CD4-positive, alpha-beta T cell treated with Interleukin-10 for 1 hour (primary cell): ENCODE data around the gene SMAP2.

ENCODE experiments used
- DNase-seq: peaks from one replicate; pipeline ENCODE4 v3.0.0-alpha.2; 2020

SMAP2 gene

DNA sequence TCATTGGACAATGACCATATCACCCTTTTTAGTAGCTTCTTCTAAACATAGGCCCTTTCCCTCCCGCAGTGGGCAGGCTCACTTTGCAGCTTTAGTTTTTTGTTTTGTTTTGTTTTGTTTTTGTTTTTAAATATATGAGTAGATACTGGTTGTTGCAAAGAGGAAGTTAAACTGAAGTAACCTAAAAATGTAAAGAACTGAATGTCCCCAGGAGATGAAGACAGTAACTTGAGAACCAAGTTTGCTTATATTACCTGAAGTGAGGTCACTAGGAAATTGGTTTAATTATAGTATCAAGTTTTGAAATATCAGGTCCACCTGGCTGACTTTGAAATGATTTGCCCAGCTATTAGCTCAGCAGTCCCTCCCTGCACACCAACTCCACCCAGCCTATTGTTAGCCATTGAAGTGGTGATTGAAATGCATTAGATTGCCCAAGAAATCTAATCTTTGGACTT lies 18.2 kb downstream of the SMAP2 start:
- no peak for DNase-seq

DNA sequence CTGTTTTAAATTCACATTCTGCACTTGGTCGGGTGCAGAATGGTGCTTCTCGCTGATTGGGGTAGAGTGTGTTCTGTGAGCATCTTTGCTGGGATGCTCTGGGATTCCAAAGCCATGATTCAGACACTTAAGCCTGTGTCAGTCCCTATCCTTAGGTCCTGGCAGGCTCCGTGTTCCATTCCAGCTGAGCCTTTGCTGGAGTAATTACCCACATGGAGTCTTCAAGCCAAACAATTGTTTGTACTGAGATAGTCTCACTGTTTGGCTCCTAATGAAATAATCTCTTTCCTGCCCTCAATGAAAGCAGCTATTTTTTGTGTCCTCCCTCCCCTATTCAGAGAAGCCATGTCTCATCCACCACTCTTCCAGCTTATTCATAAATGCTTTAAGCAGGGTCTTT lies 18.7 kb downstream of the SMAP2 start:
- no peak for DNase-seq

DNA sequence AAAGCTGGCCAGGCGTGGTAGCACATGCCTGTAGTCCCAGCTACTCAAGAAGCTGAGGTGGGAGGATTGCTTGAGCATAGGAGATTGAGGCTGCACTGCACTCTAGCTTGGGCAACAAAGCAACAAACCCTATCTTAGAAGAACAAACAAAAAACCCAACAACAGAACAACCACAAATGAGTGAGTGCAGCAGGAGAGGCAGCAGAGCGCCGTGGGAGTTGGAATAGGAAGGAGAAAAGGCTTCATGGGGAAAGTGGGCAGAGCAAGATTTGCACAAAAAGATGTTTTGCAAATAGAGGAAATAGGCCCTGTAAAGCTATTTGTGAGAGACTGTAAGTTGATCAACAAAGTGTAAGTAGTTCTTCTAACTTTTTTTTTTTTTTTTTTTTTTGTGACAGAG lies 19.6 kb downstream of the SMAP2 start:
- DNase-seq: no peak

DNA sequence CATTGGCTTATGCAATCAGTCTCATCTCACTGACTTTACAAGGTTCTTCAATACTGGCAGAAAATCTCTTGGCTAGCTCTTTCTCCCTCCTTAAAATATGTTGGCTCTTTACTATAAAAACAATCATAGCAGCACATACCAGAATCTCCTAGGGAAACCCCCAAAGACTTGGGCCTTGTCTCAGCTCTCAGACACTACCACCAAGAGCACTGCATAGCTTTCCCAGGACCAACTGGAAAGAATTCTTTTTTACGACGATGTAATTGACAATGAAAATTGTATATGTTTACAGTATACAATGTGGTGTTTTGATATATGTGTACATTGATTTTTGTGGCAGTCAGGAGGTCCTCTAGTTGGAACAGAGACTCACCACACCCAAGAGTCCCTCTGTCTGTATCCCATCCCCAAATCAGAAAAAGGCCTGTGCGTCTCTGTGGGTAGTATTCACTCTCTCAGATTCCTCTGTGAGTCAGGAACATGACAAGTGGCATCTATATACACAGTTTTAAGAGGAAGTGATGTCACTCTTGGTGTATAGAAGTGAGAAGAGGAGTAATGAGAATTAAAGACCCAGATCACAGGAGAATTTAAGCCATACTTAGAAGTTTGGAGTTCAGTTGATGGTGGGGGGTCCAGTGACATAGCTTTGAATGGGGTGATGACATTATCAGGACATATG lies 21.1 kb downstream of the SMAP2 start:
- DNase-seq: peak; percentile 75

DNA sequence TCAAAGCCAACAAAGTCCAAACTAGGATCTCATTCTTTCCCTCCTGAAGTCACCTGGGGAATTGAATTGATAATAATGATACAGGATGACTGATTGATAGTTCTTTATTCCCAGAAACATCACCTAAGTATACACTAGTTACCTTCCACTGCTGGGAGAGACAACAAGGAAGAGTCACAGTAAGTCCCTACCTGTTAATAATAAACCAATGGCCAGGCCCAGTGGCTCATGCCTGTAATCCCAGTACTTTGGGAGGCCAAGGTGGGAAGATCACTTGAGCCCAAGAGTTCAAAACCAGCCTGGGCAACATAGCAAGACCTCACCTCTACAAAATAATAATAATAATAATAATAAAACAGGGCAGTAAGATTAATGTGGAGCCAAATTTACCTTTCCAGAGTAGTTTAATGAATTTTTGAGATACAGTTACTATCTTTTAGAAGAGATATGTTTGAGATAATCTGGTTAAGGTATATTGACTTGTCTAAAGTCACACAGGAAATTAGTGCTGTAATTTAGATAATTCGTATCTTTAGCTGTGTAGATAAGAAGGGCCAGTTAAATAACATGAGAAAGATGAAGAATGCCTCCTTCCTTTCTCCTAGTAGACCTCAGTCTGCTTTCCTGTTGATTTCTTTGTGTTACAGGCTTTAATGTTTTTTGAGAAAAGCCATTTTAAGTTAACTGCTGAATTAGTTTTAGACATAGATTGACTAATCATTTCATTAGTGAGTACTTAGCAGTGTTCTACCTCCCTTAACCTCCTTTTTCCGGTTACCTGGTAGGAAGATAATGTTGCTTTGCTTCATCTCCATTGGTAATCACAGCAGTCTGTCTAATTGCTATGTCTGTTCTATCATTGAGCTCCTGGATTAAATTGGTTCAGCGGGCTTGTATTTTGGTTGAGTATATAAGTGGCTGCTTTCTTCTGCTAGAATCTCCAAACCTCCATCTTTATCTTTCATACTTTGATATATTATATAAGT lies 22.0 kb downstream of the SMAP2 start:
- no peak for DNase-seq

DNA sequence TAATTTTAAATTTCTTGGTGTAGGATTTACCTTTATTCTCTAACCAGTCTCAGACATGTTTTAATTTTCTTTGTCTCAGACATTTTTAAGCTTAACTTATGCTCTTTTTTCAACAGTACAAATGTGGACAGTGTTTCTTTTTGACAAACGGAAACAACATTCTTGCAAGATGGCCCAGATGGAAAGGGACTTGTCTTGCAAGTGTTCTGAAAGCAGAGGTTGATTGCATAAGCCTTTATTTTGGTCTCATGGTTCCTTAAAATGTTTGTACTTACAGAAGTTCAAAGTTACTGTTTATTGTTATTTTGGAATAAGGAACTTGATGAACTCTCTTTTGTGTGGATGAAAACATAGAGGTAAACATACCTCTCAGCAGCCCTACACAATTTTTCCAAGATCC lies 22.9 kb downstream of the SMAP2 start:
- DNase-seq: no peak

DNA sequence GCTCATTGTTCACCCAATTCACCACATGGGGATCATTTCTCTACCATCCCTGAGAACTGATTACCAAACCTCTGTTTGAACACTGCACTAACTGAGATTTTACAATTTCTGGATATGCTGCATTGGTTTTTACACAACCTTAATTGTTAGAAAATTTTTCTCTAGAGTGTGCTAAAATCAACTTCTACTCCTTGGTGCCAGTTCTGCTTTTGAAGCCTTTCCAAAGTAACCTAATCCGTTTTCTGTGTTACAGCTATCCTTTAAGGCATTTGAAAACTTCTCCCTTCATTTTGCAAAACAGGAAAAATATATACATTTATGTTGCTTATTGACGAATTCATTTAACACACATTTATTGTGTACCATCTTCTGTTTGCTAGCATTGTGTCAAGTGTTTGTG lies 23.7 kb downstream of the SMAP2 start:
- no peak for DNase-seq

DNA sequence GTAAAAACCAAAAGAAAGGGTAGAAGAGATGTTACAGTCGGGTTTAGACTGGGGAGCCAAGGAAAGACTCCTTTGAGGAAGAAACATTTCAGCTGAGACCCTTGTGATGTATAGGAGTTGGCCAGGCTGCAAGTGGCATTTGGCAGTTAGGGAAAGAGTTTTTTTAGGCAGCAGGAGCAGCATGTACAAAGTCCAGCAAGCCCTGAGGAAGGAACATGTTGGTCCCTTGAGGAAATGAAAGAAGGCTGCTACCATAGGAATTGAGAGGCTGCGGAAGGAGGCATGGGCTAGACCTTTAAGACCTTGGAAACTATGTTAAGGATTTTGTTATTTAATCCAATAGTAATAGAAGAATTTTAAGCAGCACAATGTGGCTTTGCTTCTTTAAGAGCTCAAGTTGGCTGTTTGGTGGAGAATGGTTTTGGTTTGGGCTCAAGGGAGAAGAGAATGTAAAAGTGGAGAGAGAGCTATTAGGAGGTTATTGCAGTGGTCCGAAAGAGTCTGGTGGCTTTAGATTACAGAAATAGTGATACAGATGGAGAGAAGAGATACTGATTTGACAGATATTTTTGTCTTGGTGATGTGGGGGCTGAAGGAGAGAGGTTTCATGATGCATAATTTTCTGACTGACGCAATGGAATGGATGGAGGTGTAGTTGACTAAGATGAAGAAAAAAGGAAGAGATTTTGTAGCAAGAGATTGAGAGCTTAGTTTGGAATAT lies 26.6 kb downstream of the SMAP2 start:
- DNase-seq: no peak

DNA sequence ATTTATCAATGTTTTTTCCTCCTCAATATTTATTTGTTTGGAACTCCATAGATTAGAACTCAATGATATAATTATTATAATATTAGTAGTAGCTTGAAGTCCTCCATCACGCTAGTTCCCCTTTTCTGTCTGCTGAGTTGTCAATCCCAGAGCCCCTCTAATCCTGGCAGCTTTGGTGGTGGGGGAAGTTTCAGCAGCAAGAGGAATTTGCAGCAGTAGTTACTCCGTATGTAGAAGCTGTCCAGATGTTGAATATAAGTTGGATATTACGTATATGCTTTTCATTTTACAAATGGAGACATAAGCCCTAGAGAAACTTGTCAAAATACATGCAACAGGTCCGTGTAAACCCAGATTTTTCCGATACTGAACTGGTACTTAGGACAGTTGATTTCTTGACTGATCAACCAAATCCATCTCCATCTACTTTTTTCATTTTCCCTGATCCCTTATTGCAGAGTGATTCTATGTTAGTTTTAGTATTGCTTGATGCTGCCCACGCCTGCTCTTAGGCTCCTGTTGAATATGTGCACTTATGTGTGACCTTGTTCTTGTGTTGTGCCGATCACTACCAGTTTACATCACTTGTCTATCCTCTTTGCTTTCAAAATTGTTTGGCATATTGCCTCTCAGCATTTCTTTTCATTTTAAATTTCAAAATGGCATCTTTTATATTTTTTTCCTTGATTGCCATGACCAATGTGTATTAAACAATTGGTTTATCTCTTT lies 28.1 kb downstream of the SMAP2 start:
- no peak for DNase-seq

DNA sequence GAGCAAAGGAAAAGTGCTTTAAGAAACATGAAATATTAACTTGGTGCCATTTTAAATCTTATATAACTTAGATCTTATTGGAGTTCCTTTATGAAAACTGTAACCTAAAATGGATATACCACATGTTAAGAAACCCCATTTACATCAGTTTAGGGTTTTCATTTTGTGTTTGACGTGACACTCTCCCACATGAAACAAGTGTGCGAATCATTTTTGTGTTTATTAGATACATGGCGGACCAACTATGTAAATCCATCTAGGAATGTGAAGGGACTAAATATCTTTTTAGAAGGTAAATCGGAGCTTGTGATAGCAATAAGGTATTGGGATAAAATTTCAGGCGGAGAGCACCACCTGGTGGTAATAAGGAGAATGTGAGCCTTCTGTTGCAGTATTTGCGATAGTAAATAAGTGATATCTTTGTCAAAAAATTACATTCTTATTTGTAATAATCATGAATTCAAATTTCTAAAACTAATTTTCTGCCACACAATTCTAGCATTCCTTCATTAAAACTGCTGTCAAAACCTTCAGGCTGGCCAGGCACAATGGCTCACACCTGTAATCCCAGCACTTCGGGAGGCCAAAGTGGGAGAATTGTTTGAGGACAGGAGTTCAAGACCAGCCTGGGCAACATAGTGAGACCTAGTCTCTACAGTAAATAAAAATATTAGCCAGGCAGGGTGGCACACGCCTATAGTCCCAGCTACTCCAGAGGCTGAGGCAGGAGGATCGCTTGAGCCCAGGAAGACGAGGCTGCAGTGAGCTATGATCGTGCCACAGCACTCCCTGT lies 31.3 kb downstream of the SMAP2 start:
- peak; percentile 77 for DNase-seq

DNA sequence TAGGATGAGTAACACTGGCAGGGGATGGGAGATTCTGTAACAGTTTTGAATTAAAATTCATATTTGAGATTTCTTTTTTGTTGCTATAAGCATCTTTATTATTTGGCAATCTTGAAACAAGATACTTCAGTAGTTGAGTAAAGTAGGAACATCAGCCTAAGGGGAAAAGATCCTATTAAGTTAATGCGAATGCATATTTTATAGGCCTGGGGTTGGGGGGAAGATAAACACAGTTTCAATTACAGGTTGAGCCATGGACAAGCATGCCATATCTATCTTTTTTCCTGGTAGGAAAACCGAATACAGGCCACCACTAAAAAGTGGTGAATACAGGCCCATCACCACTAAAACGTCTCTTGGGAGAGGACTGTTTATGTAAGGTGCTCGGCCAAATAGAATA lies 32.3 kb downstream of the SMAP2 start:
- DNase-seq: no peak

DNA sequence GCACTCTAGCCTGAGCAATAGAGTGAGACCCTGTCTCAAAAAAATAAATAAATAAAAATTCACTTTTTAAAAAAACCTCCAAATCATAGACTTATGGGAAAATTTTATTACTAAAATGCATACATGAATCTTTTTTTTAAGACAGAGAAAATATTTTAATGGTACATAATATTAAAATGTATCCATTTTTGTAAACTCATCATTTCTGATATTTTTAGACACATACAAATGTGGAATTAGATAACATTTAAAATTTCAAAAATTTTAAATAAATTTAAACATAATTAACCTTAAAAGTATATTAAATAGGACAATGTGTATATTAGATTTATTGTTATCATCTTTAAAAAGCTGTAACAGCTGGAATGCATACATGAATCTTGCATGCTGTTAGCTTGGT lies 33.9 kb downstream of the SMAP2 start:
- DNase-seq: no peak

DNA sequence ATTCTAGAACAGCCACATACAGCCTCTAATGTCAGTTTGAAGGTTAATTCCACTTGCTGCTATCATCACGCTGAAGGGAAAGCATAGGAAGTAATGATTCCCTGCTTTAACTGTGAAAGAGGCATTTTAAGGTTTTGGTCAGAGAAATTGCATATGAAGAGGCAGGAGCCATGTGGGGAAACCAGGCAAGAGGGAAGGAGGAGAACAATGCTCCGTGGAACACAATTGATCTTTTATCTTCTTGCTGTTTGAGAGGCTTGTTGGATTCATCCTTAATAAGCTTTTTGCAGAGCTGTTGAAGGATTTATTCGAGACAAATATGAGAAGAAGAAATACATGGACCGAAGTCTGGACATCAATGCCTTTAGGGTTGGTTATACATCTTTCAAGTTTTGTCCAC lies 35.9 kb downstream of the SMAP2 start:
- no peak for DNase-seq

DNA sequence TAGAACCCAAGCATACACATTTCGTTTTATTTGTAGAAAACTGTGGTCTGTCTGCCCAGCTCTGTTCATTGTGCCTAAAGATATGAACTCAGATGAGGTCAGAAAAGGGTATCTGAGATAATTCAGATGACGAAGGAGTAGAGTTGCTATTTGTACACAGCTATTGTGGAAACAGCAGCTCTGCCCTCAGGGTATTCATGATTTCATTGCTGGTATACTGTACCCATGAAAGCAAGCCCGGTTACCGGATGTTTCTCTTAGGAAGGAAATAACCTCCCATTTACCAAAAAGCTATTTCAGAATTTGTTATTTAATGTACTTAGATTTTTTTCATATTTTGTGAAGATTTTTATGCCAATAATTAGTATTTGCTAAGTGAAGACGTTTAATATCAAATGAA lies 37.8 kb downstream of the SMAP2 start:
- DNase-seq: no peak

DNA sequence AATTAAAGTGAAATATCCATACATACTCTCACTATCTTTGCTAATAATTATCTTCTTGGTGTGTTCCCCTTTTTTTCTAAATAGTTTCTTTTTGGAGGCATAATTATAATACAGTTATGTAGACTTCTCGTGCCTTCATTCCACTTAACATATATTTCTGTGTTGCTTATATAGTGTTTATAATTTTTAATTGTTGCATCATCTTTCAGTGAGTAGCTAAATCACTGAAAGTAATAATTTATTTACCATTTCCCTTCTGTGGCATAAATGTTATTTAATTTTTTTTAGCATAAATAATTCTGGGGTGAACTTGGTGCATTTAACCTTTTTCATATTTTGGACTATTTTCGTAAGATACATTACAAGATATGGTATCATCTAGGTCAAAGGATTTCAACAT lies 38.3 kb downstream of the SMAP2 start:
- DNase-seq: no peak

DNA sequence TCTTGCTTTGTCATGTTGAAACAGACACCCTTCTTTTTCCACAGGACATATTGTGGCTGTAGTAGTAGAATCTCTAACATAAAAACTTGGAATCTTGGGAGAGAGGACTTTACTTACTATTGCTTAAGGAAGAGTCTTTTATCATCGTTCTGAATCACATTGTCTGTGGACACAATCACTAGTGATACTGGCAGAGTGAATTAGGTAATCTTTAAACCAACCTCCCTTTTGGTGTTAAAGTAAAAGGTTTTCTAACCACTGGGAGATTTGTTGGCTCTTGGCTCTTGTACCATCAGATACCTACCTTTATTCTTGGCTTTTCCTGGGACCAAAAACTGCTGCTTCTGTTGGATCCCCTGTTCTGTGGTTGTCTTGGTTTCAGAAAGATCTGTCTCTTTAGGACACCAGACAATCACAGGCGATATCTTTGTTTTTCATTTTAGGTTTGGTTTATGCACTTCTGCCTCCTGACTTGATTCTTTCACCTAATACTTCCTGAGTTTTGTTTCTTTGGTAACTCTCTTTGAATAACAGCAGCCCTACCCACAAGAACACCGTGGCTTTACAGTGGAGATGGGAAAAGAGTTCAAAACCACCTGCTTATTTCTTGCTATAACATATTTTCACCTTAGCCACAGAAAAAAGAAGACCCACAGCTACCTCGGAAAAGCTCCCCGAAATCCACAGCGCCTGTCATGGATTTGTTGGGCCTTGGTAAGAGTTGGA lies 40.2 kb downstream of the SMAP2 start:
- no peak for DNase-seq

DNA sequence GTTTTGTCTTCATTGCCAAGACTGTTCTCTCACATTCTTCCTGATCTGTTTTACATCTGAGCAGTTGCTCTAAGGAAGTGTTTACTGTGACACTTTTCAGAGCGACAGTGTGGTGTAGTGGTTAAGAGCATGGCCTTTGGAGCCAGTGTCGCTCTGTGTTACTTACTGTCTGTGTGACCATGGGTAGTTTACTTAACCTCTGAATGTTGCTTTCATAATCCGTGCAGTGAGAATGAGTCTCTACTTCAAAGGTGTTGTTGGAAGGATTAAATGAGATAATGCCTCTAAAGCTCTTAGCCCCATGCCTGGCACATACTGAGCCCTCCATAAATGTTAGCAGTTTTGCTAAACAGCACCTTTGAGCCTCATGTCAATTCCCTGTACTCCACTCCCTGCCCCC lies 40.8 kb downstream of the SMAP2 start:
- no peak for DNase-seq

DNA sequence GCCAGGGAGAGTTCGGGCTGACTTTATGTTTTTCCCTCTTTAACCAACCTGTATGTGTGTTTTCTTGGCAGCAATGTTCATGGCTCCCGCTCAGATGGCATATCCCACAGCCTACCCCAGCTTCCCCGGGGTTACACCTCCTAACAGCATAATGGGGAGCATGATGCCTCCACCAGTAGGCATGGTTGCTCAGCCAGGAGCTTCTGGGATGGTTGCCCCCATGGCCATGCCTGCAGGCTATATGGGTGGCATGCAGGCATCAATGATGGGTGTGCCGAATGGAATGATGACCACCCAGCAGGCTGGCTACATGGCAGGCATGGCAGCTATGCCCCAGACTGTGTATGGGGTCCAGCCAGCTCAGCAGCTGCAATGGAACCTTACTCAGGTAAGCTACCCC lies 43.2 kb downstream of the SMAP2 start:
- DNase-seq: no peak

DNA sequence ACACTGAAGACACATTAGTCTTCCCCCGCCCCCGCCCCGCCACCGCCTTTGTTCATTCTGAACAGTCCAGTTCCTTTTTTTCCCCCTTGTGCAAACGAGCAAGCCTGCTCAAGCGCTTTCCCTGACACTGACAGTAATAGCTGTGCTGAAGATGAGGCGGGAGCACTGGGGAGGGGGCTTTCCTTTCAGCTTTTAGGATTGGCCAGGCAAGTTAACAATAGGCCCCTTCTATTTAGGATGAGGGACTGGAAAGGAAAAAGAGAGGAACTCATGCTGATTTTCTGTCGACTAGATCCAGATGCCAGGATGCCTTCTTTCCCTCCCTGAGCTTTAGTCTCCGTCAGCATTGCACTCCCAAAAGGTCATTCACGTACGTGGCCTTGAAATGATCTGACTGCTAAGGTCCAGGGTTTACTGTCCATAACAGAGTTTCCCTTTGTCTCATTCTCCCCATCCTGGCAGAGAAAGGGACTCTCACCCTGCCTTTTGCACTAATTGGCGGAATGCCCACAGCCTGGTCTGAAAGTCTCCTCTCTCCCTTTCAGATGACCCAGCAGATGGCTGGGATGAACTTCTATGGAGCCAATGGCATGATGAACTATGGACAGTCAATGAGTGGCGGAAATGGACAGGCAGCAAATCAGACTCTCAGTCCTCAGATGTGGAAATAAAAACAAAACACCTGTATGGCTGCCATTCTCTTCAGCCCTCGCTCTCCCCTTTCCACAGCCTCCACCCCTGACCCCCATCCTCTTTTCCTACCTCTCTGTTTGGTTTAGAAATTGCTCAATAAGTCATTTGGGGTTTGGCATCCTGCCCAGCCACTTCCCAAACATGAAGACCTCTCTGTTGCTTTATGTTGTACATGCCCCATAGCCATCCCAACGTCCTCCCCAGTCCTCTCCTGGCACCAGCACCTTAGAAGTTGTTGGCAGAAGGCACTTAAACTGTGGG lies 48.2 kb downstream of the SMAP2 start:
- DNase-seq: no peak

DNA sequence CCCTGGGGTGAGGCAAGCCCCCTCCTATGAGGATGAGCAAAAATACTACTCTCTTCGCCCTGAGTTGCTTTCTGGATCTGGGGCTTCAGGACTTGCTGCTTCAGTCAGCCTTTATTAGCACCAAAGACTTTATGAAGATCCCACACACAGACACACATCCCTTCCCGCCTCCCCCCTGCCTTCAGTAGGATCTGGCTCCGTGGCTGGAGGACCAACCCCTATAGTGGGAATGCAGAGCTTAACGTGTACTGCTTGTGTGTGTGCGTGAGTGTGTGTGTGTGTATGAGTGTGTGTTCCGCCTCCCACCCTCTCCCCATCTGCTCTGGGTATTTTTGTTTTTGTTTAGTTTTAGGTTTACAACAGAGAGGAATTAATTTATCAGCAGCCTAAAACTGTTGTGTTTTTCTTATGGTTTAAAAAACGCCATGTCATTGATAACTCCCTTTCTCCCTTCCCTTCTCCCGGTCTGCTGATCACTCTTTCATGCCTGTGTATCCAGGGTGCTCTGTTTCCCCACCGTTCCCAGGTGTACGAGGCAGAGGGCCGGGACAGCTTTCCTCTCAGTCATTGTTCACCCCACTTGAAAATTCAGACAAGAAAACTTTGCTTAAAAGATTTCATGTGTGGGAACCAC lies 49.2 kb downstream of the SMAP2 start:
- no peak for DNase-seq
